ENCODE measurements around the gene MORN3.
"Not testable (repeated sequence)": the region's sequence is repeated elsewhere in the genome, so short reads cannot be mapped to it uniquely, and the experiment has no call there.

The MORN3 gene

DNA sequence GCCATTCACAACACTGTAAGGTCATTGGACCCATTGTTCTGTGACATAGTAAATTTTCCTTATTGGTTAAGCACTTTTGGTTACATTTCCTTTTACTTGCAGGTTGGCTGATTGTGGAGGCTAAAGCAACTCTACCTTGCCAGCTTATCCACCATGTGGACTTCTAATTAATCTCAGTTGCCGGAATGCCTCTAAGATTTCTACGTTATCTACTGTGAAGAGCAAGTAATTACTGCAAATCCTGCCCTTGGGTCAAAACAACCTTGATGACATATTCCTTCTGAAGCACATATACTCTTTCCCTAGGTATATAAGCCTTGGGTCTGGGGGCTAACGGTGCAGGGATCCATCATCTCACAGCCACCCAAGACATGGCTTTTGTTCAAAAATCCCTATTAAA, 19.5 kb upstream of the MORN3 start:
- no peak for DNase-seq

DNA sequence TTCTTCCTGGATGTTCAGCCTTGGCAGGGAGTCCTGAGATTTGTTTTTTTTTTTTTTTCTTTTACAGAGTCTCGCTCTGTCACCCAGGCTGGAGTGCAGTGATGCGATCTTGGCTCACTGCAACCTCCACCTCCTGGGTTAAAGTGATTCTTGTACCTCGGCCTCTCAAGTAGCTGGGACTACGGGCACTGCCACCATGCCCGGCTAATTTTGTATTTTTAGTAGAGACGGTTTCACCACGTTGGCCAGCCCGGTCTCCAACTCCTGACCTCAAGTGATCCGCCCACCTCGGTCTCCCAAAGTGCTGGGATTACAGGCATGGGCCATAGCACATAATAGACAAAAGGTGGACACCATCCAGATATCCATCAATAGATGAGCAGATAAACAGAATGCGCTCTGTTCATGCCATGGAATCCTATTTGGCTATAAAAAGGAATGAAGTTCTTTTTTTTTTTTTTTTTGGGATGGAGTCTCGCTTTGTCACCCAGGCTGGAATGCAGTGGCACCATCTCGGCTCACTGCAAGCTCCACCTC, 10.3 kb upstream of the MORN3 start:
- DNase-seq = not testable (repeated sequence)

- no peak for DNase-seq
Observed at GRCh38 chr12:121678716-121679300, 9.4 kb upstream of the MORN3 start.

- DNase-seq = no peak
Observed at GRCh38 chr12:121678305-121678704, 8.9 kb upstream of the MORN3 start.

DNA sequence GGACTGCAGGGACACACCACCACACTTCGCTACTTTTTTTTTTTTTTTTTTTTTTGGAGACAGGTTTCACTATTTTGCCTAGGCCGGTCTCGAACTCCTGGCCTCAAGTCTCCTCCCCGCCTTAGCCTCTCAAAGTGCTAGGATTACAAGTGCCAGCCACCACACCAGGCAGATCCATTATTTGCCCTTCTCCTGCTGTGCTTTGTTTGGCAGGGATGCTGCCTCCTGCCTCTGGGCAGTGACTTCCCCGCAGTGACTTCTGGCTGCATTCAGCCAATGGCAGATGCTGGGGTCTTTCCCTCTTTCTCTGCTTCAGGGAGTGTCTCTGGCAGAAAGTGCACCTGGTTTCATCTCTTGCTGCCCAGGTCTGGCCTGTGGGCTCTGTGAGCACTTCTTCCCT, 6.7 kb upstream of the MORN3 start:
- no peak for DNase-seq

GRCh38 chr12:121673013-121673511, 3.6 kb upstream of the MORN3 start:
- DNase-seq = no peak

DNA sequence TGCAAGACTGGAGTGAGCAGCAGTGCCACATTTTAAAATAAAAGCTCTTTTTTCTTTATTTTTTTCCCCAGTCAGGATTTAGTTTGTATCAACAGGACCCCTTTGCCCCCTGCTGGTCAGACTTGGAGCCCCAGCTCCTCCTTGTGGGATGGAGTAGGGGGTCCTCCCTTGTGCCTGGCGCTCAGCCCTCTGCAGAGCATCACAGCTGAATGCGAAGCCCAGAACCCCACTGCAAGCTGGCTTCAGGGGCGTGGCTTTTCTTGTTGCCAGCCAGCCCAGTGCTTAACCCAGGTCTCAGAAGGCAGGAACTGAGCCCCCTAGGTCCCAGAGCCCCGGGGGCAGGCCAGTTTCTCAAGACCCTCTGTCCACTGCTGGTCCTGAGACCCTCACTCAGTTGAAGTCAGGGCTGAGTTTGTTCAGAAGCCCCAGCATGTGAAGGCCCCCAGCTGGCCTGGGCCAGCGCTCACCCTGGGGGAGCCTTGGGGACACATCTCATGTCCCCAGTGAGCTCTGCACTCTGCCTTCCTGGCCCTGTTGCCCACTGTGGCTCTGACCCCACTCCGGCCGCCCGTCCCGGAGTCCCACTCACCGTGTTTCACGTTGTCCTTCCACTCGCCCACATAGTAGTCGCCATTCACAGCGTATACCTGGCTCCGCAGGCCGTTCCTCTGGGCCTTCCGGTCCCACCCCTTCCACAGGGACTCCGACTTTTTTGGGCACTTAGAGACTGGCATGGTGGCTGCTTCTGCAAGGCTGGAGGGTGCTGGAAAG, 519 bp downstream of the MORN3 start:
- peak; percentile 68 for DNase-seq

GRCh38 chr12:121666829-121667228, 2.6 kb downstream of the MORN3 start:
- not testable (repeated sequence) for DNase-seq

GRCh38 chr12:121663610-121663929, 5.9 kb downstream of the MORN3 start:
- no peak for DNase-seq

GRCh38 chr12:121661353-121662105, 7.9 kb downstream of the MORN3 start:
- not testable (repeated sequence) for DNase-seq

- peak; percentile 30 for DNase-seq
Observed at GRCh38 chr12:121657305-121658008, 12.0 kb downstream of the MORN3 start.

DNA sequence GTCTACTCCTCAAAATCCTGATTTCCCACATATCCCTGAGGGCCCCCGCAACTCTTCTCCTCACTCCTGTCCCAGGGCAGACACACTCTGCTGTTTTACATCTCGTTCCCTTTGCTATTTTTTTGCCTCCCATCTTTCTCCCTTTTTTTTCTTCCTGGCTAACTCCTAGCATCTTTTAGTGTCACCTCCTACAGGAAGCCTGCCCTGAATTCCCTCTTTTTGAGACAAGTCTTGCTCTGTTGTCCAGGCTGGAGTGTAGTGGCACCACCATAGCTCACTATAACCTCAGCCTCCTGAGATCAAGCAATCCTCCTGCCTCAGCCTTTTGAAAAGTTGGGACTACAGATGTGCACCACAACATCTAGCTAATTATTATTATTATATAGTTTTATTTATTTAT, 13.3 kb downstream of the MORN3 start:
- no peak for DNase-seq

- no peak for DNase-seq
Observed at GRCh38 chr12:121653999-121654398, 15.5 kb downstream of the MORN3 start.

- no peak for DNase-seq
Observed at GRCh38 chr12:121652767-121653497, 16.5 kb downstream of the MORN3 start.

DNA sequence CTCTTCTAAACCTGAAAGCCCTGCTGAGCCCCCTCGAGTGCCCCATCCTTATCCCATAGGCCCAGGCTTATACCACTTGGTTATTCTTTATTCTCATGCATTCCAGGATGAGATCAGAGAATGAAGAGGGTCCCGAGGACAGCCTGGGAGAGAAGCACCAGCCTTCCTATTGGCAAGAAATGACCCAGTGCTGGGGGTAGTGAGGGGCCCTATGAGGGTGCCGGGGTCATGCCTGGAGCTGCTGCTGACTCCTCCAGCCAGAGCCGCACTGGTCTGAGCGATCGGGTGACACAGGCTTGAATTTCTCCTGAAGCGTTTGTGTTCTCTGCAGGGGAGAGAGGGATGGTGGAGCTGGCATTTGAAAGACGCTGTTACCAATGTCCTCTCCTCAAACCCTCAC, 18.1 kb downstream of the MORN3 start:
- no peak for DNase-seq

- DNase-seq = no peak
Observed at GRCh38 chr12:121649819-121650353, 19.6 kb downstream of the MORN3 start.

DNA sequence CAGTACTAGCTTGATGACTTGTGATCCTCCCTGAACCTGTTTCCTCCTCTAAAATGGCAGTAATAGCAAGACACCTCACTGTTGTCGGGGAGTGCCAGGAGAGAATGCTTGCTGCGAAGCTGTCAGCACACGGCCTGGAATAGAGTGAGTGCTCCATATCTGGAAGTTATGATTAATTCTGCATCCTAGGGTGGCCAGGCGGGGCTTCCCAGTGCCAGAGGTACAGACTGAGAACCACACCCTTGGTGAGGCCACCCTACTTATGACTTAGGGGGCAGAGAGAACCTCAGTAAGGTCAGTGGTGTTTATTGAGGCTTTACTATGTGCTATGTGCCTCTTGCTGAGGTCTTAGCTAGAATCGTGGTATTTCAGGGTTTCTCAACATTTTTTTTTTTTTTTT, 20.1 kb downstream of the MORN3 start:
- no peak for DNase-seq

- DNase-seq = no peak
Observed at GRCh38 chr12:121648458-121649028, 20.9 kb downstream of the MORN3 start.

GRCh38 chr12:121641343-121641630, 28.2 kb downstream of the MORN3 start:
- no peak for DNase-seq

GRCh38 chr12:121638298-121639202, 30.9 kb downstream of the MORN3 start:
- no peak for DNase-seq

Measured in stimulated activated CD4-positive, alpha-beta T cell treated with anti-CD3 and anti-CD28 coated beads, Interleukin-4, amount 100 ng/mL, for 24 hours (primary cell).